ENCODE measurements around the gene DEFB121.

DNA sequence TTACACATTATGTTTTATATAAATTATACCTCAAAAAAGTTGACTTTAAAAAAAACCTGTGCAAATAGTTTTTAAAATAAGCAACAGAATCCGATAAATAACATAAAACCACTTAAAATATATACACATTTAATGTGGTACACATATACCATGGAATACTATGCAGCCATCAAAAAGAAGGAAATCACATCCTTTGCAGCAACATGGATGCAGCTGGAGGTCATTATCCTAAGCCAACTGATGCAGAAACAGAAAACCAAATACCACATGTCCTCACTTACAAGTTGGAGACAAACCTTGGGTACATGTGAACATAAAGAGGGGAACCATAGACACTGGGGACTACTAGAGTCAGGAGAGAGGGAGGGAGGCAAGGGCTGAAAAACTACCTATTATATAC is 4.0 kb upstream of the DEFB121 start:
- TF ChIP-seq EZH2 (IDR thresholded peaks at IDR 0.05) (no peak), POLR2AphosphoS5 (IDR thresholded peaks at IDR 0.05; ENCODE audit: borderline replicate concordance, low read depth, low read length) (no peak)

Data from SK-N-MC (cell line).